Measurements from ENCODE around the gene MRTFA.

DNA sequence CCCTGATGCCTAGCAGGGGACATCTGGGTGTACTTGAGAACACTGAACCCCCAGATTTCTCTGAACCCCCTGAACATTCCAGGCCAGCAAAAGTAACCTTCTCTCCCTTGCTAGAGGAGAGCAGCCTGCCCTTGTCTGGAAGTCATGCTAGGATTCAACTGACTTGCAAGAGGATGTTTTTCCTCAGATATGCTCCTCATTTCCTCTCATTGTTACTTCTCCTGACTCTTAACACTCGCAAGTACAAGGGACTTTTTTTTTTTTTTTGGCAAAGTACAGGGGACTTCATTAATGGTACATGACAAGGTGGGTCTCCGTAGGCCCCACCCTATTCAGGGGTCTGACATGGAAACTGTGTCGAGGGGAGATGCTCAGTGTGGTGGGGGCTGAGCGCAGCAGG lies 36.5 kb upstream of the MRTFA start:
- TF ChIP-seq, protein P1, sequence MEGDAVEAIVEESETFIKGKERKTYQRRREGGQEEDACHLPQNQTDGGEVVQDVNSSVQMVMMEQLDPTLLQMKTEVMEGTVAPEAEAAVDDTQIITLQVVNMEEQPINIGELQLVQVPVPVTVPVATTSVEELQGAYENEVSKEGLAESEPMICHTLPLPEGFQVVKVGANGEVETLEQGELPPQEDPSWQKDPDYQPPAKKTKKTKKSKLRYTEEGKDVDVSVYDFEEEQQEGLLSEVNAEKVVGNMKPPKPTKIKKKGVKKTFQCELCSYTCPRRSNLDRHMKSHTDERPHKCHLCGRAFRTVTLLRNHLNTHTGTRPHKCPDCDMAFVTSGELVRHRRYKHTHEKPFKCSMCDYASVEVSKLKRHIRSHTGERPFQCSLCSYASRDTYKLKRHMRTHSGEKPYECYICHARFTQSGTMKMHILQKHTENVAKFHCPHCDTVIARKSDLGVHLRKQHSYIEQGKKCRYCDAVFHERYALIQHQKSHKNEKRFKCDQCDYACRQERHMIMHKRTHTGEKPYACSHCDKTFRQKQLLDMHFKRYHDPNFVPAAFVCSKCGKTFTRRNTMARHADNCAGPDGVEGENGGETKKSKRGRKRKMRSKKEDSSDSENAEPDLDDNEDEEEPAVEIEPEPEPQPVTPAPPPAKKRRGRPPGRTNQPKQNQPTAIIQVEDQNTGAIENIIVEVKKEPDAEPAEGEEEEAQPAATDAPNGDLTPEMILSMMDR (IDR thresholded peaks at IDR 0.05; ENCODE audit: insufficient read depth, low read length, poor library complexity, severe bottlenecking): no peak
- TF ChIP-seq EZH2phosphoT487 (conservative IDR thresholded peaks at IDR 0.05; ENCODE audit: low read length): no peak

Data from SU-DHL-6 (cell line).